ELF-1 (cell line): ENCODE results near the gene TNIK.

ENCODE experiments used
- DNase-seq: peaks from one replicate; pipeline ENCODE4 v3.0.0-alpha.2; 2016; ENCODE audit warnings: low read depth, low spot score

TNIK gene

GRCh38 chr3:171342200-171342599 lies 118.0 kb downstream of the TNIK start:
- no peak for DNase-seq

- DNase-seq, result no peak
Measured at GRCh38 chr3:171340434-171340833, 119.8 kb downstream of the TNIK start.

GRCh38 chr3:171339598-171339997 lies 120.6 kb downstream of the TNIK start:
- no peak for DNase-seq

GRCh38 chr3:171336406-171336805 lies 123.8 kb downstream of the TNIK start:
- DNase-seq, result no peak

GRCh38 chr3:171335559-171335958 lies 124.6 kb downstream of the TNIK start:
- no peak for DNase-seq

GRCh38 chr3:171334465-171334811 lies 125.8 kb downstream of the TNIK start:
- DNase-seq, result no peak

GRCh38 chr3:171333784-171334464 lies 126.3 kb downstream of the TNIK start:
- no peak for DNase-seq

- DNase-seq, result no peak
Measured at GRCh38 chr3:171330938-171331337, 129.3 kb downstream of the TNIK start.

- no peak for DNase-seq
Measured at GRCh38 chr3:171329746-171330145, 130.5 kb downstream of the TNIK start.

GRCh38 chr3:171328419-171329082 lies 131.7 kb downstream of the TNIK start:
- DNase-seq, result peak; percentile 49

- no peak for DNase-seq
Measured at GRCh38 chr3:171327441-171328174, 132.6 kb downstream of the TNIK start.

- no peak for DNase-seq
Measured at GRCh38 chr3:171326717-171327440, 133.3 kb downstream of the TNIK start.

GRCh38 chr3:171323938-171324536 lies 136.2 kb downstream of the TNIK start:
- DNase-seq, result no peak

- no peak for DNase-seq
Measured at GRCh38 chr3:171321559-171322360, 138.4 kb downstream of the TNIK start.

- DNase-seq, result no peak
Measured at GRCh38 chr3:171320750-171321558, 139.3 kb downstream of the TNIK start.

- no peak for DNase-seq
Measured at GRCh38 chr3:171317171-171317570, 143.0 kb downstream of the TNIK start.

GRCh38 chr3:171315919-171316318 lies 144.3 kb downstream of the TNIK start:
- peak; percentile 40 for DNase-seq

GRCh38 chr3:171315101-171315500 lies 145.1 kb downstream of the TNIK start:
- DNase-seq, result no peak

GRCh38 chr3:171314341-171314740 lies 145.9 kb downstream of the TNIK start:
- DNase-seq, result no peak

- DNase-seq, result no peak
Measured at GRCh38 chr3:171313702-171314101, 146.5 kb downstream of the TNIK start.
